GM12801 (cell line): ENCODE measurements around the gene CAPZB.

Experiments
- TF ChIP-seq, protein P1 (sequence below): IDR thresholded peaks from one replicate; pipeline ENCODE4 v1.5.1; 2011; ENCODE audit warnings: control low read depth; ENCODE audit not compliant: insufficient read length; ENCODE audit errors: extremely low read depth

Gene CAPZB

DNA sequence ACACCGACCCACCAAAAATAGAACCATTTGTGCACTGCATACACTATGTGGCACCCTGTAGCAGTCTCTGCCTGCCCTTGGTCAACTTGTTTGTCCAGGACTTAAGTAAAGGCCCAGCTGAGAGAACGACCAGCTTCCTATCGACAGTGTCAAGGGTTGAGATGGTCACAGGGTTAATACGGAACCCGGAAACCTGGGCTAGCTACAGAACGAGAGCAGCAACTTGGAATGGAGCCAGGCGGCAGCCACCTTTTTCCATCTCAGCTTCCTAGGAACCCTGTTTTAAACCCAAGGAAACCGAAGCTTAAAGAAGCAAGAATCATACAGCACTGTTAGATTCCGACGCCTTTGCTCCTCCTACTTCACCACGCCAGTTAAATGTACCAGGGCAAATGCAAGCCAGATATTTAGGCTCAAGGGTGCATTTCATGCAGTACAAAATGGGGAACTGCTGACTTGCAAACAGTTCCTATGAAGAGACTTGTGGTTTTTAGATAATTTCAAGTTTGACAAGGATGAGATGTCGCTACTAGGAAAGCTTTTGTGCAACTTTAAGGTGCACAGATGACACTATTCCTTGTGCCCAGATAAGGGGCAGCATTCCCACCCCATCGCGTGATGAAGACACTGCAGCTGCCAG, 137.7 kb downstream of the CAPZB start:
- TF ChIP-seq, protein P1, sequence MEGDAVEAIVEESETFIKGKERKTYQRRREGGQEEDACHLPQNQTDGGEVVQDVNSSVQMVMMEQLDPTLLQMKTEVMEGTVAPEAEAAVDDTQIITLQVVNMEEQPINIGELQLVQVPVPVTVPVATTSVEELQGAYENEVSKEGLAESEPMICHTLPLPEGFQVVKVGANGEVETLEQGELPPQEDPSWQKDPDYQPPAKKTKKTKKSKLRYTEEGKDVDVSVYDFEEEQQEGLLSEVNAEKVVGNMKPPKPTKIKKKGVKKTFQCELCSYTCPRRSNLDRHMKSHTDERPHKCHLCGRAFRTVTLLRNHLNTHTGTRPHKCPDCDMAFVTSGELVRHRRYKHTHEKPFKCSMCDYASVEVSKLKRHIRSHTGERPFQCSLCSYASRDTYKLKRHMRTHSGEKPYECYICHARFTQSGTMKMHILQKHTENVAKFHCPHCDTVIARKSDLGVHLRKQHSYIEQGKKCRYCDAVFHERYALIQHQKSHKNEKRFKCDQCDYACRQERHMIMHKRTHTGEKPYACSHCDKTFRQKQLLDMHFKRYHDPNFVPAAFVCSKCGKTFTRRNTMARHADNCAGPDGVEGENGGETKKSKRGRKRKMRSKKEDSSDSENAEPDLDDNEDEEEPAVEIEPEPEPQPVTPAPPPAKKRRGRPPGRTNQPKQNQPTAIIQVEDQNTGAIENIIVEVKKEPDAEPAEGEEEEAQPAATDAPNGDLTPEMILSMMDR = no peak

DNA sequence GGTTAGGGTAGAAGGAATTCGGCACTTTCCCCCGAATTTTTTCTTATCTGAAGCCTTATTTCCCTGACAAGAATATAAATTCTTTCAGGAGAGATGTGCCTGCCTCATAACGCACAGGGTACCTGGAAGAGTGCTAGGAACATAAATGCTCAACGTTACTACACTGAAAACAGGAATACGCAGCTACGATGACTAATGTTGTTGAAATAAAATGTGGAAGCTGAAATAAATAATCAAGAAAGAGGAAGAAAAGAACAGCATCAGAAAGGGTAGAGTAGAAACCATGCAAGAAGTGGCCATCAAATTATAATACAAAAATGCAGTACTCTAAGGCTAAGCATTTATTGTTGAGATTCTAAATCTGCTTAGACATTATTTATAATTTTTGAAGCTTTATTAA, 139.3 kb downstream of the CAPZB start:
- TF ChIP-seq, protein P1 = no peak

DNA sequence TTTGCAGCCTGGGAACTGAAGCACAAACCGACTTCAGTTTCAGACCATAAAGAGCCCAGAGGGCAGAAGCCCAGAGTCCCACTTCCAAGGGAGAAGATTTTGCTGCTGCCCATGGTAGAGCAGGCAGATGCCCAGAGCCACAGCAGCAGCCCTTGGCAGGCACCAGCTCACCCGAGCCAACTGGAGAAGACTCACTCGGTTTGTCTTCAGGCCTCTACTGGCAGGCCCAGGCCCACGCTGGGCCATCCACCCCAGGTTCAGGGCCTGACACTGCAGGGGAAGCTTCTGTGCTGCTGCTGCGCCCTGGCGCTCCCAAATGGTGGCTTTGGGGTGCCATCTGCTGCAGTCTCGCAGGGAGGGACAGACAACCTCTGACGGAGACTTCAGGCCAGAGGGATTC, 139.9 kb downstream of the CAPZB start:
- TF ChIP-seq, protein P1 = no peak

DNA sequence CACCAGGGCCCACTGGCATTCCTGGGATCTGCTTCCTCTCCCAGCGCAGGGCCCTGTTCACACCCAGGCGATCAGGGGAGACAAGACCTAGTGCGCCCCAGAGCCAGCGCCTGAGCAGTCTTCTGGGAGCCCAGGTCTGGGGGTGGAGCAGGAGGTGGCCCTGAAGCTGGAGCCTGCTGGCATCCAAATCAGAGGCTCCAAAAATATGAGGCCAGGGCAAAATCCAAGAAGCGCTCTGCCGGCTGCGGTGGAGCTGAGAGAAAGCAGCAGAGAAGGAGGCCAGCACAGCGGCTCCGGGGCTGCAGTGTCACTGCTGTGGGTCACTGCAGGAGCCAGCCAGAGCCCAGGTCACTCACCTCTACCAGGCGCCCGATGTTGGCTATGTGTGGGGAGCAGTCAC, 140.5 kb downstream of the CAPZB start:
- TF ChIP-seq, protein P1 = no peak

DNA sequence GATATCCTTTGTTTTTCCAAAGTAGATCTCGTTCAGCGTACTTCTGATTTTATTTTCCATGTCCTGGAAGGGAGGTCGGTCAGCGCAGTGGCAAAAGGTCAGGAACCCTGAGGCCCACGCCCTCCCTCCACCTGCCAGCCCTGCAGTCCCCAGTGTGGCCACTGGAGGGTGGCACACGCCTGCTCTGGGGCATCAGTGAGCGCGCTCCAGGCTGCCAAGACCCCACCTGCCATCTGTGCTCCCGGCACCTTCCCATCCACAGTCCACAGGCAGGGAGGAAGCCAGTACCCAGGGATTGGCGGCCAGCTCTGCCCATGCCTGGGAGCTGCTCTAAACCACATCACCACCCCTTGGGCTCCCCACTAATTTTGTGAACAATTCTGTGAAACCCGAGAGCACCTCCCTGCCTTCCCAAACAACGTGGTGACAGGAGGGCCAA, 140.9 kb downstream of the CAPZB start:
- TF ChIP-seq, protein P1 = no peak

DNA sequence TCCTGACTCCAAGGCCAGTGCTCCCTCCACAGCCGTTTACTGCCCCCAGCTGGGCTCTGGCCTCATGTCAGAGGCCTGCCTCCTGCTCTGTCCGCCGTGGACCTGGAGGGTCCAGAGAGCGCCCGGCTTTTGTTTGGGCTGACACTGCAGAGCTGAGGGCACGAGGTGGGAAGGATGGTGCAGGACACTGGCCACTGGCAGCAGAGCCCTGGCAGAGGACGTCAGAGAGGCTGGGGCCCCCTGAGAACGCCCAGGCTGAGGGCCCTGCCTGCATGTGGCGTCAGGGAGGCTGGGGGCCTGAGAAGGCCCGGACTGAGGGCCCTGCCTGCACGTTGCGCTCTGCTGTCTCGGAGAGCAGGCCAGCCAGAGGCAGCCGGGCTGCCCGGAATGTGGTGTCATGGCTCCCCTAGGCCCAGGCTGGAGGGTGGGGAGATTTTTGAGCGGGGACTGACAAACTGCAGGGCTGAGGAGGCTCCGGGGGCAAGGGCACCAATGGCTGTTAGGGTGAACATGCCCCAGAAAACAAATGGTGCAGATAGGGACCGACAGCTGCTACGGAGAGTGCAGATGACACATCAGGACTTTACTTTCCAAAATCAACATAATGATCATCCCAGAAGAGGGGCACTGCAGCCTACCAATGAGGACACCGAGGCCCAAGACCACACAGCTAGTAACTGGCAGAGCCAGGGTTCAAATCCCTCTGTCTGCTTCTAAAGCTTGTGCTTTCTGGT, 141.6 kb downstream of the CAPZB start:
- TF ChIP-seq, protein P1 = no peak

DNA sequence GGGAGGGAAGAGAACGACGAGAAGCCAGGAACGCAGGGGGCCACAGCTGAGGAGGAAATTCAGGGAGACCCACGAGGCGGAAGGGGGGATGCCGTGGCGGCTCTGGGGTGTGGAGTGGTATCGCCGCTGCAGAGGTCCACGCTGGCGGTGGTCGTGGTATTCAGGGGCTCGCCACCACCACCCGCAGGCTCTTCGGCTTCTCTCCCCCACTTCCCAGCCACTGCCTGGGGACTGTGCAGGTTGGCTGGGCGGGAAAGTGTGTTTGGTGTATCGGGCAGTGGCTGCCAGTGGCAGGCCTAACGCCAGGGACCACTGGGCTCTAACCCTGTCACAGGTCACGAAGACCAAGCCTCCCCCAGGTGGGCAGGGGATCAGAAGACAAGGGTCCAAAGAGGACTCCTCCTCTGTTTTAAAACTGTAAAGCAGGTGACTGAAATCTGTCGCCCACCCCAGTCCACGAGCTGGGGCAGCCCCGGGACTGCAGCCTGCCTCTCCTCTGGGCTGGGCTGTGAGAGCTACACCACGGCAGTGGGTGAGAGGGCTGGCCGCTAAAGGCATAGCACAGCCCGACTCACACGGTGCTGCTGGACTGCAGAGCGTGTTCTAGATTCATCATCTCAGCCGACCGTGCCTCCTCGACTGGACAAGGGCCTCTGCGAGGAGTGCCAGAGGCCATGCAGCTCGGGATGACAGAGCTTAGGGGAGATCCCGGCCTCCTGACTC, 142.3 kb downstream of the CAPZB start:
- TF ChIP-seq, protein P1 = no peak
